K562 (cell line): ENCODE data around the gene BBC3. TPM values are rescaled to one million over a fixed set of nuclear protein-coding genes. Genes with fewer than 3 reads are reported as not detected.

Source experiments
- AFF4 ChIP-seq: sonication (generic); formaldehyde crosslinking; IDR thresholded peaks from 2 replicates; pipeline ENCODE4 v1.8.0; 2023; ENCODE audit warnings: mild to moderate bottlenecking, missing genetic modification reagents
- ARHGAP35 ChIP-seq: fragments of 450-650 bp; IDR thresholded peaks from 2 replicates; pipeline ENCODE4 v1.6.1; 2018; ENCODE audit not compliant: partially characterized antibody
- ATF2 ChIP-seq: sonication (generic); formaldehyde crosslinking; IDR thresholded peaks from 2 replicates; pipeline ENCODE4 v1.8.1; 2022; ENCODE audit warnings: missing genetic modification reagents
- BCOR ChIP-seq: fragments of 450-650 bp; IDR thresholded peaks from 2 replicates; pipeline ENCODE4 v1.6.1; 2016
- CBX8 ChIP-seq: fragments of 200-600 bp; sonication (generic); IDR thresholded peaks from 2 replicates; pipeline ENCODE4 v1.6.1; 2012; ENCODE audit warnings: borderline replicate concordance, mixed run types, low read depth, mild to moderate bottlenecking, moderate library complexity, mixed read lengths, low read length, control low read depth, inconsistent platforms; ENCODE audit not compliant: poor library complexity, severe bottlenecking; ENCODE audit errors: extremely low read depth
- CREB3 ChIP-seq: fragments of 450-650 bp; conservative IDR thresholded peaks from 2 replicates; pipeline ENCODE4 v1.6.1; 2016; ENCODE audit warnings: missing genetic modification characterization, low read depth, mild to moderate bottlenecking, missing compliant biosample characterization, moderate library complexity
- FUS ChIP-seq: fragments of 200-400 bp; formaldehyde crosslinking; optimal IDR thresholded peaks from 2 replicates; pipeline ENCODE3; 2017; ENCODE audit warnings: low read depth, low read length
- HMG20B ChIP-seq: fragments of 250-450 bp; sonication (Bioruptor Pico); IDR thresholded peaks from 2 replicates; pipeline ENCODE4 v1.5.0; 2021; ENCODE audit warnings: mild to moderate bottlenecking
- HNRNPL ChIP-seq: fragments of 200-400 bp; formaldehyde crosslinking; IDR thresholded peaks from 2 replicates; pipeline ENCODE4 v1.6.1; 2017; ENCODE audit warnings: low read depth, mild to moderate bottlenecking, low read length
- MTA3 ChIP-seq: fragments of 450-650 bp; formaldehyde crosslinking; IDR thresholded peaks from 2 replicates; pipeline ENCODE4 v1.6.1; 2017; ENCODE audit warnings: mild to moderate bottlenecking, borderline replicate concordance
- PHB ChIP-seq: fragments of 250-450 bp; sonication (Bioruptor Pico); IDR thresholded peaks from 2 replicates; pipeline ENCODE4 v1.5.0; 2021
- PREB ChIP-seq: sonication (generic); formaldehyde crosslinking; IDR thresholded peaks from 2 replicates; pipeline ENCODE4 v1.8.1; 2023; ENCODE audit warnings: mild to moderate bottlenecking, missing genetic modification reagents
- ZBTB9 ChIP-seq: fragments of 450-650 bp; formaldehyde crosslinking; IDR thresholded peaks from 2 replicates; pipeline ENCODE4 v1.4.0; 2020; ENCODE audit warnings: mild to moderate bottlenecking, moderate library complexity
- ZNF174 ChIP-seq: fragments of 250-450 bp; sonication (Bioruptor Pico); IDR thresholded peaks from 2 replicates; pipeline ENCODE4 v1.4.0; 2020; ENCODE audit warnings: mild to moderate bottlenecking
- ZNF175 ChIP-seq: fragments of 200-800 bp; sonication (Bioruptor generic); IDR thresholded peaks from 2 replicates; pipeline ENCODE4 v1.6.1; 2016; ENCODE audit warnings: low read depth, mild to moderate bottlenecking, missing genetic modification characterization, missing compliant biosample characterization
- ZNF512 ChIP-seq: IDR thresholded peaks from 2 replicates; pipeline ENCODE4 v1.6.1; 2016; ENCODE audit warnings: missing genetic modification characterization, missing compliant biosample characterization
- ZNF707 ChIP-seq: fragments of 250-450 bp; sonication (Bioruptor Pico); conservative IDR thresholded peaks from 2 replicates; pipeline ENCODE4 v1.8.0; 2022; ENCODE audit warnings: inconsistent platforms, mild to moderate bottlenecking, moderate library complexity
- polyA plus RNA-seq, 8 experiments: library from polyadenylated mRNA; depleted of rRNA in 4 of 8; stranded (reverse) in 5 of 8; unstranded in 3 of 8; fragments of >200 nt; fragmentation: Nextera tagmentation in 2 of 8; fragmentation: Illumina TruSeq in 1 of 8; extraction: Ambion mirVana in 2 of 8; extraction: Trizol in 1 of 8; gene quantifications; 2 replicates each; pipeline versions ENCODE4 v1.2.1 to v1.2.3, GENCODE V29; 2011 to 2014; ENCODE audit warnings: inconsistent platforms in 1 of 8, missing spikeins in 1 of 8
- total RNA-seq, 7 experiments: library from RNA; depleted of rRNA in 6 of 7; stranded (reverse); fragments of >200 nt in 6 of 7; fragmentation: Illumina TruSeq in 2 of 7; extraction: Trizol in 2 of 7; gene quantifications; 2 replicates each; pipeline versions ENCODE4 v1.2.1 to v1.2.3, GENCODE V29; 2011 to 2021; ENCODE audit warnings: low replicate concordance in 1 of 7

The BBC3 gene
- total and polyA plus RNA-seq, 9 of the 15 experiments (the other 6 are each of a cell fraction or from before 2014, with no cell fraction given): 0.15 to 30.7 (median 4.8) TPM

GRCh38 chr19:47243776-47244547 is 13.0 kb upstream of the BBC3 start (continued):
- TF ChIP-seq FUS (no peak), HNRNPL (no peak), ZNF512 (tag) (no peak), MTA3 (peak; percentile 85), PREB (CRISPR knock-in tag) (no peak), CBX8 (no peak), ZNF174 (CRISPR knock-in tag) (no peak), BCOR (peak; percentile 100), ZBTB9 (CRISPR knock-in tag) (no peak; the same call in 1 of the 2 replicates), ATF2 (peak; percentile 98), AFF4 (peak; percentile 99), CREB3 (tag) (no peak), ZNF707 (CRISPR knock-in tag) (no peak), PHB (no peak), HMG20B (CRISPR knock-in tag) (no peak), ARHGAP35 (peak; percentile 75), ZNF175 (CRISPR knock-in tag) (peak; percentile 94)
